Mucosa of gallbladder (tissue), 1 donor: ENCODE results near the gene ZNF474. TPM values are rescaled to one million over a fixed set of nuclear protein-coding genes. Genes with fewer than 3 reads are reported as not detected.

Experiments used
- DNase-seq: peaks from one replicate; pipeline ENCODE4 v3.0.0-alpha.2; 2020; ENCODE audit warnings: low spot score
- total RNA-seq: library from RNA; stranded (reverse); gene quantifications from one replicate; pipeline ENCODE4 v1.2.1, GENCODE V29; 2021
- donor health status: DM: no; HTN: no; CAD: no.

ZNF474 gene
- total RNA-seq, 1 donor from 2014 or later: 0.29 TPM

DNA sequence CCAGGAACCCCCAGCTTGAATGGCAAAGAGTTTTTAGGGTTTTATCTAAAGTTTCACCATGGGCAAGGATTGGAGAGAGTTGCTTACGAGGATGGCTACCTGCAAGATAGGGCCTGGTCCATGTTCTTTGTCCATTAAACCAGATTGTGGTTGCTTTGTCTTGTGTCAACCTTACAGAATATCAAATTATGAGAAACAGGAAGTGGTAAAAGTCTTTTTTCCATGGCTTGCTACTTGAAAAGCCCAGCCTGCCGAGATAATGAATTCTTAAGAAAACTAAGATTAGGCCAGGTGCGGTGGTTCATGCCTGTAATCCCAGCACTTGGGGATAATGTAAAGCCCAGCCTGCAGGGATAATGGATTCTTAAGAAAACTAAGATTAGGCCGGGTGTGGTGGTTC lies 24.4 kb downstream of the ZNF474 start:
- no peak for DNase-seq

DNA sequence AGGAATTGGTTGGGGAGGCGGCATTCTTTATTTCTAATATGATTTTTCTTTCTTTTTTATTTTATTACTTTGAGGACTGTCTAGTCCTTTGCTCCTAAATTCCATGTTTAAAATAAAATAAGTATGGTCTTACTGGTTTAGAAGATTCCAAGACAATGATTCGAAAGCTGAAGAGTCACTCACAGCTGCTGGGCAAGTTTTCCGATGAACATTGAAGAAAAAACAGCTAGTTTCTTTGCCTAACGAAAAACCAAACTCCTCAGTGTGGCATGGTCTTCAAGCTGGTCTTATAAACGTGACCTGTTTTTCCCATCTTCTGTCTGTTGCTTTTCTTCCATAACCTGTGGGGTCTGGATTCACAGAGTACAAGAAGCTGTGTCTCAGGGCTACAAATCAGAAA lies 25.1 kb downstream of the ZNF474 start:
- DNase-seq: no peak

GRCh38 chr5:122154910-122155309 lies 25.6 kb downstream of the ZNF474 start:
- DNase-seq: no peak

GRCh38 chr5:122155546-122155945 lies 26.2 kb downstream of the ZNF474 start:
- DNase-seq: no peak

DNA sequence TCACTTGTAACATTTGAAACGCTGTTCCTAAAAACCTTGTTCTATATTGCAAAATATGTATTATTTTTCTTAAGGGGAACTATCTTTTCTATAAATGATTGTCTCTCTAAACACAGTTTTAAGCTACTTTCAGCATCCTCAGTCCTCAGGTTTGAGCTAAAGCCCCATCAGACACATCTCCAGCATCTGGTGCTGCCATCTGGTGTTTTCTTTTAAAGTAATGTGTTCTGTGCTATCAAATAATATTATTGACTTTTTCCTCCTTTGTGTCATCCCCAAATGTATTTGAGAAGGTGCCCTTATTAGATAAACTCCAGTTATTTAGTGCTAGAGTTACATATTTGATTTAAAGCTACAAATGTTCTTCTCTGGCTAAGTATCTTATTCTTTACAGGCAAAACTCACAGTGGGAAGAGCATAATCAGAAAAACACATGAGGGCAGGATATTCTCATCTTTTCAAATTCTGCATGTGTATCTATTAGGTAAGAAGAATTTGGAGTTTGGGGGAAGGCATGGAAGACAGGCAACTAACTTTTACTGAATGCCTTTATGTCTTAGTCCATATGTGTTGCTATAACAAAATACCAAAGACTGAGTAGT lies 27.5 kb downstream of the ZNF474 start:
- DNase-seq: no peak

DNA sequence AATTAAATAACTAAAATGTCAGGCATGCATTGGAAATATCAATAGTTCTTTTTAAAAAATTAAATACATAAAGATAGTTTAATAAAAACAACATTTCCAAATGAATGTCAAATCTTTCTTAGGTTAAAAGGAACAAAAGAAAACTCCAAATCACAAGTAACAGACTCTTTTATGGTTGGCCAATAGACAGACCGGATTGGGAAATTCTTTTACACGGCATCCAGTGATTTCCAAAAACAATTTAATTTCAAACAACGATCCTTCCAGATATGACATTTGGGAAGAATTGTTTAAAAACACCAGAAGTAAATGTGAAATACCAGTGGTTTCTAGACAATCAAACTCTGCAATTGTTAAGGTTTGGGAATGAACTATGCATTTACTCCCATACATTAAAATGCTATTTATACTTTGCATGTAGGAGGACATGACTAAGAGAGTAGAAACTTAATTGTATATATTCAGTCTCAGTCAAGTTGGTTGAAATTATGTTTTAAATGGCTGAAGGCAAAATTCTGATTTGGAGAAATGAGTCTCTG lies 32.8 kb downstream of the ZNF474 start:
- DNase-seq: no peak

DNA sequence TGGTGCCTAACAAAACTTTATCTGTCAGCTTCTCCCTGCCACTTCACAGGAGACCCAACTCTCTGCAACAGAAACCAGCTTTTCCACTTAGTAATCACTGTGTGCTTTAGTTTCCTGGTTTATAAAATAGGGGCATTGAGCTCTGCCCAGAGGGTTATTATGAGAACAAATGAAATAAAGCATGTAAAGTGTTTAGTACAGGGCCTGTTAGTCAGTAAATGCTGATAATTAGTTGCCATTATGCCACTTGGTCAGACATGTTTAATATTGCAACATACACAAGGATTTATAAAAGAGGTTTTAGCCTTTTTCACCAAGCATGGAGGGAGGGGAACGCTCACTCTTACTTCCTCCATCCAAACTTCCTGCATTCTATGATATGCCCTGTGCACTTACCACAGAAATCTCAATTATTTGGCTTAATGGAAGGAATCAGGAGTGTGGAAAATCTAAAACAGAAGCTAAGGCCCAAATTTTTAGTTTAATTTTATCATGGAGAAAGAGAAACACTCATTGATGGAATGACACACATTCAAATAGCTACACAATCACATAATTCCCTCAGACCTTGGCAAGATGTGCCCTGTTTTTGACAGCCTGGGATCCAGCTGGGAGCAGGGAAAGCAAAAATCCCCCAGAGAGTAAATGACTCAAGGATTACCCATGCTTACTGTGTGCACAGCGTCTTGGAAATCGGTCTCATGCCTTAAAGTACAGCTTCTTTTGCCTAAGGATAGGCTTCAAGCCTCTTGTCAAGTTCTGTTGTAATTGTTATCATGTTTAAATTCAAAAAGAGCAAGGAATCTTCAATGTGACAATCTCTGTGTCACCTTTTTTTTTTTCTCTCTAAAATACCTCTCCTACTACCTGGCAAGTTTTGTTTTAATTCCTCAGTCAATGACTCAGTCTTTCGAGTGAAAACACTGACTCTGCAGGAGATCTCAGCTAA lies 34.0 kb downstream of the ZNF474 start:
- no peak for DNase-seq

- DNase-seq: no peak
Observed at GRCh38 chr5:122164070-122164435, 34.7 kb downstream of the ZNF474 start.

DNA sequence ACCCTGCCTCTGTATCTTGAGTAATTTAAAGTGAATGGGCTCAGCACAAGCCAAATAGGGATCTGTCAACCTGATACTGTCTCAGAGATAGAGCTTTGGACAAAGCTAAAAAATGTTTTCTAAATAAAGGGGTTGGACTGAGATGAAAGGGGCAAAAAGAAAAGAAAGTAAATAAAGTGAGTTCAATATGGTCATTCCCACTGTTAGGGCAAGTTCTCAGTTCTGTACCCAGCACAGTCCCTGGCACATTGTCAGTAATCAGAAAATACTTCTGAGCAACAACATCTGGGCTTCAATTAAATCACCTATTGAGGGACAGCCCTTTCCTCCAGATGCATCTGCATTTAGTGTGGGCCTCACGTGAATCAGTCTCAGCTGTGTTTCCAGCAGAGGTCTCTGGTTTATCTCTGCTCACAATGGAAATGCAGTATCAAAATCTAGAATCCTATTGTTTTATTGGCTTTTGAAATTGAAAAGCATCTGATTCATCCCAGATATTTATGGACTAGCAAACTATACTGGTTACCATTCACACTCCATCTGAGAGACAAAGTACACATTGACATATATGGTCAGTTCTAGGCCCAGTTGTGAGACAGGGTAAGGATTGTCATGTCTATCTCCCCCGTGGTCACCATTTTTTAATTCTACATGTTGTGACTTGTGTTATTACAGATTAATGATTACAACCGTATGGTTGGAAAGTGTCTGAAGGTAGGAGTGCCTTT lies 35.6 kb downstream of the ZNF474 start:
- DNase-seq: no peak

- no peak for DNase-seq
Observed at GRCh38 chr5:122165559-122166078, 36.3 kb downstream of the ZNF474 start.

DNA sequence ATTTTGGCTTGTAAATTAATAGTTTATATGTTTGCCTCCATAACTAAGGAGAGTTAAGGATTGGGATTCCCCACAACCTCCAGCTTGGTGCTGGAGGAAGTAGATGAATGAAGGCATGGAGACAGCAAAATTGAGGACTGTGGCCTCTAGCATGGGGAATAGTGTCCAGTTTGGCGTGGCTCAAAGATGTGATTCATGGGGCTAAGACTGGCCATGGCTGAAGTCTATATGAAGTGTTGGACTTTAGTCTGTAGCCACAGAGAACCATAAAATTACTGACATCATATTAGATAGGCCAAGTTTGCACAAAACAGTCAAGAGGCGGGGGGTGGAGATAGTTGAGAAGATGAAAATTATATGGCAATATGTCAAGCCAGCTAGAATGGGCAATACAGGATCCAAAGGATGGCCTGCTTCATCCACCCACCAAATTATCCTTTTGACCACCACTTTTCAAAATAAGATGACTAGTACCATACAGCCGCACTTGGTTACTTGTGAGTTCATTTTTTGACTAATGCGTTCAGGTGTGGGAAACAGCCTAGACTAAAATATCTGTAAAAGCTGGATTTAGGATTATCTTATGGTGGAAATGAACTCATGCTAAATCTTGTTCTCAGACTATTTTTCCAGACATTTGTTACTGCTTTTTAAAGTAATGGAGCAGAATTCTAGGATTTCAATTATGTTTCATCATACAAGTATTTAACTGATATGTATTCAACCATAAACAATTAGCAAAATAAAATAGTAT lies 40.2 kb downstream of the ZNF474 start:
- no peak for DNase-seq

DNA sequence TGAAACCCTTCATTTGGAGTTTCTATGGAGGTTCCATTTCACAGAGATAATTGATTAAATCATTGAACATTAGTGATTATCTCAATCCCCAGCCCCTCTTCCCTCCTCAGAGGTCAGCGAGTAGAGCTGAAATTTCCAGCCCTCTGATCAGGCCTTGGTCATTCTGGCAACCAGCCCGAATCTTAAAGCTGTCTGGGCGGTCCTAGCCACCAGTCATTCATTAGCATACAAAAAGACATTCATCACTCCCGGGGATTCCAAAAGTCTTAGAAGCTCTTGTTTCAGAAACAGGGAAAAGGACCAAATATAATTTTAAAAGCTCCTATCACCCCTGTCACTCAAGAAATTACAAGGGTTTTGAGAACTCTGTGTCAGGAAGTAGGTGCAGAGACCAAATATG lies 41.3 kb downstream of the ZNF474 start:
- no peak for DNase-seq

DNA sequence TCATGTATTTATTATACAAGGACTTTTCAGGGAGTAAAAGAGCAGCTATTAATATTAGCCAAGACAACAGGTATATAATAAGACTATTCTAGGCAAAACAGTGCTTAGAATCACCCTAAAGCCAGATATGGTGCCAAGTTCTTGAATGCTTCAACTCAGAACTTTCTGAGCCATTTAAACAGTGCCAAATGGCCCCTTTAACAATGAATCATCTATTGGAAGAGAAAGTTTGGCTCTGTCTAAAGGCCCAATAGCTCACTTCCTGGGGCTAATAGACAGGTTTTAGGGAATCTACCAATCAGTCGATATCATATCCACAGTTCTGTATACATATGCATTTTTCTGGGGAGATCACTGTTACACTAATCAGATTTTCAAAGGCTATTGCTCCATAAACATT lies 42.9 kb downstream of the ZNF474 start:
- DNase-seq: no peak

GRCh38 chr5:122173474-122174415 lies 44.4 kb downstream of the ZNF474 start:
- no peak for DNase-seq

DNA sequence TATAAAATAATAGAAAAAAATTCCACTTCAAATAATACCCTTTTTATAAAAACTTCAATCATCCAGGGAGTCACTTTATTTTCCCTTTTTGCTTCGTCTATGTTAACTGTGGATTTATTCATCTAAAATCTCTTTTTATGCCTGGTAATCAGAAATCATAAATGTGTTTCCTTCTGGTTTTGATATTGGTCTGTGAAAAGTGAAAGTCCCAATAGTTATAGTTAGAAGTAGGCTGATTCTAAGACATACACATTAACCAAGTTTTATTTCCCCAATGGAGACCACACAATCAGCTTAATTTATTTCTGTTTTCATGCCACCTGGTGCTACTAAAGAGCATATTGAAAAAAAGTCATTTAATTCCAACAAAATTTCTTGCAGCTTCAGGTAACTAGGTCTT lies 45.7 kb downstream of the ZNF474 start:
- DNase-seq: no peak

DNA sequence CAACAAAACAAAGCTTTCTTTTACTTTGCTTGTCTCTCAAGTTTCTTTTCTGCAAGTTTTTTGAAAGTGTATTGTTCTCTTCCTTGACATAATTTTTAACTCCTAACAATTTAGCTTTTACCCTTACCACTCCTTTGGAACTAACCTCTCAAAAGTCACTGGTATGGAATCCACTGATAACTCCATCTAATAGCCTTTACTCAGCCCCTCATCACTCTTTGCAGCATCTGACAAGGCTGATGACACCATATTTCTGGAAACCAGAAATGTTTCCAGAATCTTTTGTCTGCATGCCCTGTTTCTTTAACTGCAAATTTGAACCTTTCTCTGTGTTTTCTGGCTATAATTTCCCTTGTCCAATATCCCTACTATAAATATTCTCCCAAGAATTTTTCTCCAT lies 46.5 kb downstream of the ZNF474 start:
- DNase-seq: no peak

GRCh38 chr5:122177161-122177560 lies 47.8 kb downstream of the ZNF474 start:
- no peak for DNase-seq

GRCh38 chr5:122179701-122180100 lies 50.4 kb downstream of the ZNF474 start:
- DNase-seq: no peak

DNA sequence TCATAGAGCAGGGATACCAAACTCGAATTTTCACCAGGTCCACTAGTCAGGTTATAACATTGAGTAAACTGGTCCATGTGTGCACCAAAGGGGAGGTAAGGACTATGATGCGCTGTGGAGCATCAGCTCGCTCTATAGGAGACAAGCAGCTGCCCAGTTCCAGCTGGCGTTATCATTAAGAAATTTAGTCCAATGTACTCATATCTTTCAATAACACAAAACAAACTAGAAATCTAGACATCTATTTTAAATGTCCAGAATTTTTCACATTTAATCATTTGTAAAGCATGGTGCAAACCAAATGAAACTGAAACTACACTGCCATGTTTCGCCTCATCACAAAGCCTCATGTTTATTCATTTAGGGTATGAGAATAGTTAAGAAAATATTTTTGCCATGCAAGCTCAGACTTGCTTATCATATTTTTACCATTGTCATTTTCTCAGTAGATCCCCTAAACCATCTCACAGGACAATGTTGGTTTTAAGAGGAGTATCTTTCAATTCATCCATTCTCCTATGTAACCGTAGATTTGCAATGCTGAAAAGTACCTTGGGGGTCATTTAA lies 50.9 kb downstream of the ZNF474 start:
- DNase-seq: no peak
